DND-41 (cell line): ENCODE data around the gene B4GALNT3.

Experiments used
- ATAC-seq: fragments of 200-7000 bp; cut with Tn5 transposase; 3 replicates; pipeline ENCODE4 v1.9.1; 2021; ENCODE audit warnings: low read depth; ENCODE audit not compliant: insufficient read depth
- DNase-seq: peaks from one replicate; pipeline ENCODE4 v3.0.0-alpha.2; 2020
- H2AFZ ChIP-seq: 2 replicates; pipeline ENCODE4 v1.6.0; 2012; ENCODE audit warnings: low read depth, low read length
- H3K27ac ChIP-seq: 2 replicates; pipeline ENCODE4 v1.5.1; 2012; ENCODE audit warnings: low read length, inconsistent platforms
- H3K27me3 ChIP-seq: fragments of 200-600 bp; sonication (generic); 2 replicates; pipeline ENCODE4 v1.6.0; 2012; ENCODE audit warnings: low read length, mild to moderate bottlenecking, inconsistent platforms; ENCODE audit not compliant: insufficient read depth, poor library complexity
- H3K36me3 ChIP-seq: 2 replicates; pipeline ENCODE4 v1.5.1; 2012; ENCODE audit warnings: low read length, inconsistent platforms; ENCODE audit not compliant: insufficient read depth
- H3K4me1 ChIP-seq: 2 replicates; pipeline ENCODE4 v1.5.1; 2012; ENCODE audit warnings: mild to moderate bottlenecking, low read length; ENCODE audit not compliant: insufficient read depth
- H3K4me2 ChIP-seq: 2 replicates; pipeline ENCODE4 v1.6.0; 2012; ENCODE audit warnings: mild to moderate bottlenecking, moderate library complexity, low read length, inconsistent platforms; ENCODE audit not compliant: insufficient read depth
- H3K4me3 ChIP-seq, 2 experiments: fragments of 200-600 bp in 1 of 2; shearing (Covaris generic) in 1 of 2; 2 replicates each; pipeline ENCODE4 v1.5.1; 2012 to 2016; ENCODE audit warnings: inconsistent platforms in 2 of 2, low read length in 2 of 2, mild to moderate bottlenecking in 2 of 2, low read depth in 1 of 2, moderate library complexity in 1 of 2
- H3K79me2 ChIP-seq: 2 replicates; pipeline ENCODE4 v1.6.0; 2012; ENCODE audit warnings: low read length, inconsistent platforms; ENCODE audit not compliant: insufficient read depth
- H3K9ac ChIP-seq: 2 replicates; pipeline ENCODE4 v1.6.0; 2012; ENCODE audit warnings: low read depth, mild to moderate bottlenecking, inconsistent platforms, low read length, moderate library complexity
- H3K9me3 ChIP-seq: 2 replicates; pipeline ENCODE4 v1.5.1; 2012; ENCODE audit warnings: low read length, moderate library complexity, mild to moderate bottlenecking, inconsistent platforms; ENCODE audit not compliant: insufficient read depth, severe bottlenecking
- H4K20me1 ChIP-seq: 2 replicates; pipeline ENCODE4 v1.6.0; 2012; ENCODE audit warnings: low read length; ENCODE audit not compliant: insufficient read depth
- EZH2 ChIP-seq: IDR thresholded peaks from 3 replicates; pipeline ENCODE4 v1.6.1; 2012; ENCODE audit warnings: borderline replicate concordance, low read depth, mild to moderate bottlenecking, moderate library complexity, low read length, inconsistent platforms; ENCODE audit not compliant: severe bottlenecking
- TF ChIP-seq, protein P1 (sequence below): IDR thresholded peaks from 2 replicates; pipeline ENCODE4 v1.5.1; 2012; ENCODE audit warnings: borderline replicate concordance, low read length, moderate library complexity, mild to moderate bottlenecking; ENCODE audit not compliant: poor library complexity, severe bottlenecking; ENCODE audit errors: extremely low read depth

Gene B4GALNT3

DNA sequence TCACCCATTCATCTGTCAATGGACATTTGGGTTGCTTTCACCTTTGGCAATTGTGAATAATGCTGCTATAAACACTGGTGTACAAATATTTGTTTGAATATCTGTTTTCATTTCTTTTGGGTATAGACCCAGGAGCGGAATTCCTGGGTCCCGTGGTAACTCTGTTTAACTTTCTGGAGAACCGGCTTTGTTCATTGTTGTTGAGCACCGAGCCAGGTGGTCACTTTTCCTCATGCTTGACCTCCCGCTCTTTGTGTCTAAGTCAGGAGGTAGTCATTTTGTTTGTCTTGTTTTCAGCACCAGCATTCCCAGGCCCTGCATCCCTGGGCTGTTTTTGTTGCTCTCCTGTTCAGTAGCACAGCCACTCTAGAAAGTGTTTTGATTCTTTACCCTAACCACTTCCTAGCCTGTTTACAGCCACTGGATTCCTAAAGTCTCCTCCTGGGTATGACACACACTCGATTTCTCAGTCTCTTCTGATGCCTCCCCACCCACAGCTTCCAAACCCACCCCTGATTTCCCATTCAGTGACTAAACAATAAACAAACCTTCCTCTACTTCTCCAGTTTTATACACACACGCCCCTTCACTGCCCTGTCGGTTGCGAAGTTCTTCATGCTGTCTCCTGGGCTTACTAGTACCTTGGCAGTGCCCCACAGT lies 37.9 kb downstream of the B4GALNT3 start:
- Histone ChIP-seq H3K4me3 (no peak overlapping the region), H2AFZ (no peak overlapping the region), H3K79me2 (no peaks in the 10 kb centered on the region), H3K36me3 (no peaks in the 10 kb centered on the region), H4K20me1 (0 out of 2 replicates have a peak, but pooled peaks cover 6% of the 10 kb centered on the region), H3K27ac (no peak overlapping the region), H3K4me2 (no peak overlapping the region), H3K27me3 (peaks cover 16% of the 10 kb centered on the region), H3K4me1 (no peaks in the 10 kb centered on the region), H3K9ac (no peak overlapping the region), H3K9me3 (no peaks in the 10 kb centered on the region)
- ATAC-seq (no peak), DNase-seq (no peak)
- TF ChIP-seq, protein P1, sequence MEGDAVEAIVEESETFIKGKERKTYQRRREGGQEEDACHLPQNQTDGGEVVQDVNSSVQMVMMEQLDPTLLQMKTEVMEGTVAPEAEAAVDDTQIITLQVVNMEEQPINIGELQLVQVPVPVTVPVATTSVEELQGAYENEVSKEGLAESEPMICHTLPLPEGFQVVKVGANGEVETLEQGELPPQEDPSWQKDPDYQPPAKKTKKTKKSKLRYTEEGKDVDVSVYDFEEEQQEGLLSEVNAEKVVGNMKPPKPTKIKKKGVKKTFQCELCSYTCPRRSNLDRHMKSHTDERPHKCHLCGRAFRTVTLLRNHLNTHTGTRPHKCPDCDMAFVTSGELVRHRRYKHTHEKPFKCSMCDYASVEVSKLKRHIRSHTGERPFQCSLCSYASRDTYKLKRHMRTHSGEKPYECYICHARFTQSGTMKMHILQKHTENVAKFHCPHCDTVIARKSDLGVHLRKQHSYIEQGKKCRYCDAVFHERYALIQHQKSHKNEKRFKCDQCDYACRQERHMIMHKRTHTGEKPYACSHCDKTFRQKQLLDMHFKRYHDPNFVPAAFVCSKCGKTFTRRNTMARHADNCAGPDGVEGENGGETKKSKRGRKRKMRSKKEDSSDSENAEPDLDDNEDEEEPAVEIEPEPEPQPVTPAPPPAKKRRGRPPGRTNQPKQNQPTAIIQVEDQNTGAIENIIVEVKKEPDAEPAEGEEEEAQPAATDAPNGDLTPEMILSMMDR = no peak
- no peak for TF ChIP-seq EZH2

DNA sequence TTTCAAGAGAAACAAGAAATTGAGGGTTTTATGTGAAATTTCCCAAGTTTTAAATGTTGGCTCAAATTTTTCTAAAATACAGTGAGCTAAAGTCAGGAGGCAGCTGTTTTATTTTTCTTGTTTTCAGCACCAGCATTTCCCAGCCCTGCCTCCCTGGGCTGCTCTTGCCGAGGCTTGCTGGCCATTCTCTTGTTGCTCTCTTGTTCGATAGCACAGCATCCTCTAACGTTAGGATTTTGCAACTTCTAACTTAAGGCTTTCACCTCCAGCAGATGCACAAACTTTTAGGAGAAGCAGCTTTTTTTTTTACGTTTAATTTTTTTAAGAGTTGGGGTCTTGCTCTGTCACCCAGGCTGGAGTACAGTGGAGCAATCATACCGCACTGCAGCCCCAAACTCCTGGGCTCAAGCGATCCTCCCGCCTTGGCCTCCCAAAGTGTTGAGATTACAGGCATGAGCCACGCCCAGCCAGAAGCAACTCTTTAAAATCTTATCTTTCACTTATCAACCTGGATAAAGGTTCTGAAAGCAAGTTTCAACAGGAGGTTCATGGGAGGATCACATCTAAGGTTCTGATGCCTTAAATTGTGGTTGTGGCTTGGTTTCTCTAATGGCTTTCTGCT lies 40.2 kb downstream of the B4GALNT3 start:
- peaks cover 22% of the 10 kb centered on the region for H3K27me3 ChIP-seq
- H3K79me2 ChIP-seq = no peaks in the 10 kb centered on the region
- no peak overlapping the region for H3K4me3 ChIP-seq
- ATAC-seq (no peak), DNase-seq (no peak)
- H2AFZ ChIP-seq = no peak overlapping the region
- no peak overlapping the region for H3K9ac ChIP-seq
- no peaks in the 10 kb centered on the region for H3K9me3 ChIP-seq
- 0 out of 2 replicates have a peak, but pooled peaks cover 6% of the 10 kb centered on the region for H4K20me1 ChIP-seq
- H3K4me1 ChIP-seq = no peaks in the 10 kb centered on the region
- no peak overlapping the region for H3K27ac ChIP-seq
- no peaks in the 10 kb centered on the region for H3K36me3 ChIP-seq
- TF ChIP-seq, protein P1 = no peak
- no peak for TF ChIP-seq EZH2
- H3K4me2 ChIP-seq = no peak overlapping the region

DNA sequence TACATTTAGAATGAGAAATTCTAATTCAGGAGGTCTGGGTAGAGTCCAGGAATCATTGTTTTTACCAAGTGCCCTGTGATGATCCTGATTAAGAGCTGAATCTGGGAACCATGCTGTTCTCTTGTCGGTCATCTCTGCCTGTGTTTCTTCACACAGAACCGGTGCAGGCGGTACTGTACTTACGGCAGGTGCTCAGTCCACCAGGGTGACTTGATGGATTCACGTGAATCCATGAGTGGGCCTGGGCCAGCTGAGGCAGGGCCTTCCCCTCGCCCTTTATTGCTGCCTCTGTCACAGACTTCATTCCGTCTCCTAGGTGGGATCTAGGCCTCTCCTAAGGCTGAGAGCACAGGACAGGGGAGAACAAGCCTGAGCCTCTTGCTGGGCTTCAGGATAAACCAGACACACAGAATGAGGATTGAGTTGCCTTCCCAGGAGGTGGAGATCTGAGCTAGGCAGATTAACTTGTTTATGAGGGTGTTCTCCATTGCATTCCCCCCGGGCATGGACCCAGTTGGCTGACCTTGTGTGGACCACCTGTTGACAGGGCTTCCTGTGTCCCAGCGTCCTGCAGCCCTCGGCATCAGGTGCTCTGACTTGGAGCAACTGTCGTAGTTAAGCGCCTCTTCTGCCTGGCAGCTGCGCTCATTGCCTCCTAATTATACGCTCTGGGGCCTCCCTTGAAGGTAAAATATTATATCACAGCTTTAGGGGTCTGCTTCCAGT lies 42.1 kb downstream of the B4GALNT3 start:
- ATAC-seq (no peak), DNase-seq (no peak)
- H3K4me1 ChIP-seq = no peaks in the 10 kb centered on the region
- H3K9me3 ChIP-seq = no peaks in the 10 kb centered on the region
- H3K36me3 ChIP-seq = no peaks in the 10 kb centered on the region
- H4K20me1 ChIP-seq = 0 out of 2 replicates have a peak, but pooled peaks cover 6% of the 10 kb centered on the region
- no peak overlapping the region for H2AFZ ChIP-seq
- H3K4me2 ChIP-seq = no peak overlapping the region
- no peak for TF ChIP-seq EZH2
- TF ChIP-seq, protein P1 = no peak
- peaks cover 34% of the 10 kb centered on the region for H3K27me3 ChIP-seq
- H3K27ac ChIP-seq = no peak overlapping the region
- no peak overlapping the region for H3K4me3 ChIP-seq
- no peaks in the 10 kb centered on the region for H3K79me2 ChIP-seq
- H3K9ac ChIP-seq = no peak overlapping the region
